ACC112 (cell line): ENCODE data around the gene SUPT4H1.

ENCODE experiments used
- H2AFZ ChIP-seq: fragments of 200-600 bp; sonication (generic); one replicate; pipeline ENCODE4 v1.6.0; 2017; ENCODE audit warnings: antibody characterized with exemption, low read length; ENCODE audit not compliant: unreplicated experiment
- H3K27ac ChIP-seq: fragments of 200-600 bp; sonication (generic); 2 replicates; pipeline ENCODE4 v1.5.1; 2014; ENCODE audit warnings: low read depth, mild to moderate bottlenecking, antibody characterized with exemption, low read length, moderate library complexity
- H3K27me3 ChIP-seq: fragments of 200-600 bp; sonication (generic); 2 replicates; pipeline ENCODE4 v1.6.1; 2014; ENCODE audit warnings: mild to moderate bottlenecking, antibody characterized with exemption, low read length, moderate library complexity, mixed read lengths; ENCODE audit not compliant: insufficient read depth
- H3K36me3 ChIP-seq: fragments of 200-600 bp; sonication (generic); 2 replicates; pipeline ENCODE4 v1.6.1; 2016; ENCODE audit warnings: mild to moderate bottlenecking, antibody characterized with exemption, low read length, moderate library complexity, mixed read lengths; ENCODE audit not compliant: insufficient read depth
- H3K4me1 ChIP-seq: fragments of 200-600 bp; sonication (generic); one replicate; pipeline ENCODE4 v1.6.1; 2016; ENCODE audit warnings: low read length, mixed read lengths; ENCODE audit not compliant: insufficient read depth, unreplicated experiment, control insufficient read depth
- H3K4me3 ChIP-seq: fragments of 200-600 bp; sonication (generic); 2 replicates; pipeline ENCODE4 v1.5.1; 2014; ENCODE audit warnings: mild to moderate bottlenecking, low read depth, low read length
- H3K79me2 ChIP-seq: fragments of 200-600 bp; sonication (generic); one replicate; pipeline ENCODE4 v1.6.0; 2016; ENCODE audit warnings: low read length; ENCODE audit not compliant: control insufficient read depth, unreplicated experiment, insufficient read depth

The SUPT4H1 gene

DNA sequence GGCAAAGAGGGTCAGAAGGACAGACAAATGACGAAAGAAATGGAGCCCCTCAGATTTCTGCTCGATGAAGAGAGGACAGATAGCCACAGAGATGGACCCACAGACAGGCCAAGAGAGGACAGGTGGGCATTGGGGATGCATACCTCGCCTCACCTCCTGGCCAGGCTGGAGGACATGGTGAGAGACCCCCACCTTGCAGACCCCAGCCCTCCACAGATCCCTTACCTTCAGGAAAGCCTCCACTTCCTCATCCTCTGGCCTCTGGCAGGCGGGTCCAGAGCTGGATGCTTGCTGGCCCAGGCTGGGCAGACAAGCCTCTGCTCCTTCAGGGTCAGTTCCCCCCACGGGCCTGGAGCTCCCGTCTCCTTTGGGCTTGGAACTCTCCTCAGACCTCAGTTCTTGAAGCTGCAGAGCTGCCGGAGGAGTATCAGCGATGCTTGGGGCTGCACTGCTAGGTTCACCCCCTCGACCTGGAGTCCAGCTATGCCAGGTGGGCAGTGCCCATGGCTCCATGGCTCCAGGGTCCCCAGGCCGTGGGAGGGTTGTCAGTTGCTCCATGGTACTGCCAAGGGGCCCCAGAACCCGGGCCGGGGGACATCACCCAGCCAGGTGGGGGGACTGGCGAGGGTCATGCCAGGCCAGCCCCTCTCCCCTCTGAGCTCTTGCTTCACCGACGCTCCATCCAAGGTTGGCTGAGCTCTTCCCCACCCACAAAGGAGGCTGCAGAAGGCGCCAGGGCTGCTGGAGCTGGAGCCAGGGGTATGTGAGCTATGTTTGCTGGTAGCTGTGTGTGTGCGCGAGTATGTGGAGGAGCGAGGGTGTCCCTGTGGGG lies 24.4 kb downstream of the SUPT4H1 start:
- Histone ChIP-seq H3K27ac (no peak overlapping the region), H3K36me3 (no peaks in the 10 kb centered on the region), H2AFZ (no peak overlapping the region)

GRCh38 chr17:58326609-58327362 lies 25.2 kb downstream of the SUPT4H1 start:
- Histone ChIP-seq H2AFZ (no peak overlapping the region), H3K4me1 (no peaks in the 10 kb centered on the region), H3K27me3 (peaks cover 64% of the 10 kb centered on the region), H3K79me2 (no peaks in the 10 kb centered on the region), H3K4me3 (no peak overlapping the region), H3K36me3 (no peaks in the 10 kb centered on the region), H3K27ac (no peak overlapping the region)

More for the DNA sequence above, 24.4 kb downstream of the SUPT4H1 start:
- Histone ChIP-seq H3K4me1 (no peaks in the 10 kb centered on the region), H3K4me3 (no peak overlapping the region), H3K79me2 (no peaks in the 10 kb centered on the region), H3K27me3 (peaks cover 64% of the 10 kb centered on the region)

GRCh38 chr17:58325976-58326468 lies 26.0 kb downstream of the SUPT4H1 start:
- peaks cover 64% of the 10 kb centered on the region for H3K27me3 ChIP-seq
- H2AFZ ChIP-seq, result no peak overlapping the region
- no peak overlapping the region for H3K4me3 ChIP-seq
- H3K4me1 ChIP-seq, result no peaks in the 10 kb centered on the region
- H3K79me2 ChIP-seq, result no peaks in the 10 kb centered on the region
- H3K27ac ChIP-seq, result no peak overlapping the region
- H3K36me3 ChIP-seq, result no peaks in the 10 kb centered on the region

- H3K36me3 ChIP-seq, result no peaks in the 10 kb centered on the region
- no peak overlapping the region for H3K27ac ChIP-seq
- no peaks in the 10 kb centered on the region for H3K4me1 ChIP-seq
- H3K79me2 ChIP-seq, result no peaks in the 10 kb centered on the region
- no peak overlapping the region for H2AFZ ChIP-seq
- no peak overlapping the region for H3K4me3 ChIP-seq
- H3K27me3 ChIP-seq, result peaks cover 64% of the 10 kb centered on the region
Observed at GRCh38 chr17:58325289-58325726, 26.7 kb downstream of the SUPT4H1 start.

DNA sequence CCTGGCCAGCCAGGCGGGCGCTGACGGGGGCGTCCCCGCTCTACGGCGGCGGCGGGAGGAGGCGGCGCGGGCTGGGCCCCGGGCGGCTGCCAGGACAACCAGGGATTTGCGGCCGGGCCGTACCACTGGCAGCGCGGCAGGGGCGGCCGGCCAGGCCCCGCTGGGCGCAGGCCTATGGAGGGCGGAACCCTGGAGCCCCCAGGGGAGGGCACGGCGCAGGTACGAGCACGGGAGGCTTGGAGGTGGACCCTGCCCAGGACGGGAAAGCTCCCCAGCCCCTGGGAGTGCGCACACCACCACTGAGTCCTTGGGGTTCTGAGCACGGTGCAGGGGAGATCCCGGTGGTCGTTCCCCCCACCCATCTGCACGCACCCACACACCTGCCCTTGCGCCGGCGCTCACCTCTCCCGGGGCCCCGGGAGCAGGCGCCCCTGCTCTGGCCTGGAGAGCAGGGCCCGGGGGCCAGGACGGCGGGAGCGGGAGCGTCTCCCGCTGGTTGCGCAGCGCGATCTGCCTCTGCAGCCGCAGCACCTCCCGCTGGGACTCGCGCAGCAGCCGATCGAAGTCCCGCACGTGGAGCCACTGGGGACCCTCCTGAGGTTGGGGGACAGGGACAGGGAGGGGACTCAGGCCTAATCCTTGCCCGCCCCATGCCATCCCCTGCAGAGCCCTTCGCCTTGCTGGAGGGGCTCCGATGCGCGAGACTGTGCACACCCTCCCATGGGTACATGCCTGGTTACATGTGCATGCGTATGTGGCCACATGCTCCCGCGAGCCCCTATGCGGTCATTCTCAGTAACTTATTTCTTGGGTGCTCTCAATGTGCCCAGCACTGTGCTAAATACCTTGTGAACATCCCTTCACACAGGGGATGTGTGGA lies 27.4 kb downstream of the SUPT4H1 start:
- Histone ChIP-seq H3K4me1 (no peaks in the 10 kb centered on the region), H3K27me3 (peaks cover 64% of the 10 kb centered on the region), H3K27ac (no peak overlapping the region), H3K4me3 (peak overlapping the region; percentile 65; the same call in 1 of the 2 replicates), H2AFZ (peak overlapping the region; percentile 60), H3K79me2 (no peaks in the 10 kb centered on the region), H3K36me3 (no peaks in the 10 kb centered on the region)

GRCh38 chr17:58324056-58324408 lies 28.0 kb downstream of the SUPT4H1 start:
- Histone ChIP-seq H3K27ac (no peak overlapping the region), H3K4me1 (no peaks in the 10 kb centered on the region), H2AFZ (peak overlapping the region; percentile 60), H3K36me3 (no peaks in the 10 kb centered on the region), H3K27me3 (peaks cover 58% of the 10 kb centered on the region), H3K79me2 (no peaks in the 10 kb centered on the region), H3K4me3 (0 out of 2 replicates have a peak overlapping the region, but pooled peaks have one; percentile 65)

DNA sequence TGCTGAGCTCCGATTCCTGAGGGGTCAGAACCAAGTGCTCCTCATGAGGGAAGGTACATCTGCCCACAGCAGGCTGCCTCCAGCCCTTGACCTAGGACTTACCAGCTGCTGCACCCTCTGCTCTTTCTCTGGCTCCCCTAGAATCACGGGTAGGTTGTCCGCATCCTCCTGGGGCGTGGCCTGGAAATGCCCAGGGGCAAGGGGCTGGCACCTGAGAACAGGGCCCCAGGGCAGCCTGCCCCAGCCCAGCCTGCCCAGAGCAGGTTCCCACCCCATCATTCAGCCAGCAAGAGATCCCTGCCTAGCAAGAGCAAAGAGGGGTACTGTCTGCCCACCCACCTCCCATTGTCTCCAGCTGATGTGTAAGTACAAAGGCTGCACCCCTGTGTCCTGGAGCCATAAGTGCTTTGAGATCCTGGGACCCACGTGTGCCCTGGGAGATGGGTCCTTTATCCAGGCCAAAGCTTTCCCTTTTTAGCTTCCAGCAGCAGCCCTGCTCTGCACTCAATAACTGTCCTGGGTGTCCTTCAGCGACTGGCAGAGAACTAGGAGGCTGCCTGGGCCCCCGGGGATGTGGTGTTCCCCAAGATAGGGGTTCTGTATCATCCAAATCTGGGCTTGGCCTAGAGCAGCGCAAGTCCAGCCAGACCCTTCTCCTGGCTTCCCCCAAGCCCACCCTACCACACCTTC lies 28.5 kb downstream of the SUPT4H1 start:
- Histone ChIP-seq H3K27me3 (peaks cover 54% of the 10 kb centered on the region), H3K4me1 (no peaks in the 10 kb centered on the region), H3K27ac (no peak overlapping the region), H2AFZ (no peak overlapping the region), H3K4me3 (no peak overlapping the region), H3K36me3 (no peaks in the 10 kb centered on the region), H3K79me2 (no peaks in the 10 kb centered on the region)

DNA sequence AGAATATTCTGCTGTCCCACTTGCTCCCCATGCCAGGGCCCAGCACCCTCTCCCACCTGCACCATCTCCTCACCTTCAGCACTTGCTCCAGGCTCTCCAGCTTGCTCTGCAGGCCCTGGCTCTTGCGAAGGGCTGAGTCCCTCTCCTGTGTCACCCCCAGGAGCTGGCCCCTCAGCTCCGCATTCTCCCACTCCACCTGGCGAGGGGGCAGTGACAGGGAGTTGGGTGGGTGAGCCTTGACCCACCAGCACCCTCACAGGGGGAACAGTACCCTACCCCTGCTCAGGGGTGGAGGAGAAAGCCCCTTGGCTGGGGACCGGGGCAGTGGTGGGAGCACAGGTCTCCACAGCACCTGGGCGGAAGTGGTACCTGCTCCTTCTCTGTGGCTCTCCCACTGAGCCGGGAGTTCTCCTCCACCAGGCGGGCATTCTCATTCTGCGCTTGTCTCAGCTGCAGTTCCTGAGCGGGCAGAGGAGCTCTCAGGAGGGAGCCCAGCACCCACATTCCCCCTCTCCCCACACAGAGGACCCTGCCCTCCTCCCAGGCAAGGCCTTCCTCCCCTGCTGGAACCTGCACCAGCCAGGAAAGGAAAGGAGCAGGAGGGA lies 29.3 kb downstream of the SUPT4H1 start:
- no peaks in the 10 kb centered on the region for H3K36me3 ChIP-seq
- no peaks in the 10 kb centered on the region for H3K4me1 ChIP-seq
- no peak overlapping the region for H3K27ac ChIP-seq
- H3K79me2 ChIP-seq, result no peaks in the 10 kb centered on the region
- no peak overlapping the region for H2AFZ ChIP-seq
- no peak overlapping the region for H3K4me3 ChIP-seq
- H3K27me3 ChIP-seq, result peaks cover 46% of the 10 kb centered on the region

DNA sequence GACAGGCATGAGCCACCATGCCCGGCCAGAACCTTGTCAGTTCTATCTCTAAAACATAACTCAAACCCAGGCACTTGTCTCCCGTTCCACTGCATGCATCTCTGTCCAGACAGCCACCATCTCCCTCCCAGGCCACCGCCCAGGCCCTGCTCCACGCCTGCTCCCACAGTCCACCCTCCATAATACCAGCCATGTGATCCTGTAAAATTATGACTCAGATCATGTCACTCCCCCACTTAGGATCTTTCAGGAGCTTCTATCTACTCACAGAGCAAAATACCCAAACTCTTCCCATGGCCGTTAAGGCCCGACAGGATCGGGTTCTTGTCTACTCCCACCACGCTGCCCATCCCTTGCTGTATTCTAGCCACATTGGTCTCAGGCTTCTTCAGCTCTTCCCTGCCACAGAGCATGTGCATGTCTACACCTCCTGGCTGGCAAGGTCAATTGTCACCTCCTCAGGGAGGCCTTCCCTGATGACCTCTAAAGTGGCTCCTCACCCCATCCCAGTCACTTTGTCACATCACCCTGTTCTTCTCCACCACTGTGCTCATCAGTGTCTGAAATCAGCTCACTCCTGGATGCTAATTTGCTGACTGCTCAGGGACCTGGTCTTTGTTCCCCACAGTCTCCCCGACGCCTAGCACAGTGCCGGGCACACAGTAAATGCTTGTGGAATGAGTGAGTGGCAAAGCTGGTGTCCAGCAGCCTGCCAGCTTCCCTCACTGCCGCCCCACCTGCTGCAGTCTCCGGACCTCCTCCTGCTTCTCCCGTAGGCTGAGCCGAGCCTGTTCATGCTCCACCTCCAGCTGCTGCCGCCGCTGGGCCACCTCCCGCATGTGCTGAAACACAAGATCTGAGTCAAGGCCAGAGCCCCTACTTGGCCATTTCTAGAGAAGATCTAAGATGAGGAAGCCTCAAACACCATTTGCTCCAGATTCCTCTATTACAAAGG lies 30.2 kb downstream of the SUPT4H1 start:
- H3K79me2 ChIP-seq, result no peaks in the 10 kb centered on the region

More for the DNA sequence above, 30.2 kb downstream of the SUPT4H1 start:
- Histone ChIP-seq H3K27me3 (peaks cover 39% of the 10 kb centered on the region), H3K36me3 (no peaks in the 10 kb centered on the region), H2AFZ (no peak overlapping the region), H3K4me3 (no peak overlapping the region), H3K27ac (no peak overlapping the region), H3K4me1 (no peaks in the 10 kb centered on the region)
